IMR-90 (cell line): Measurements from ENCODE around the gene WWC1. TPM values are rescaled to one million over a fixed set of nuclear protein-coding genes. Genes with fewer than 3 reads are reported as not detected.
A peak's percentile ranks its signal among the peaks of the same experiment; 100 is the strongest.

Experiments used
- ATAC-seq: fragments of 200-7000 bp; cut with Tn5 transposase; 2 replicates; pipeline ENCODE4 v1.9.1; 2020; ENCODE audit warnings: low read depth, mild to moderate bottlenecking, moderate library complexity
- BruUV-seq: library from RNA; stranded (reverse); fragments of 400-500 nt; replicated peaks from 2 replicates; lab custom pipeline; 2021; lab: Mats Ljungman, UMichigan
- CTCF ChIA-PET: fragments of 300-600 bp; formaldehyde crosslinking; extraction: SDS; loops from one replicate; lab custom pipeline; 2021; ENCODE audit warnings: antibody characterized with exemption; lab: Yijun Ruan, JAX
- POLR2A ChIA-PET: fragments of 300-600 bp; sonication (Branson Sonifier 250); formaldehyde crosslinking; loops from one replicate; lab custom pipeline; 2022; ENCODE audit warnings: antibody characterized with exemption; ENCODE audit not compliant: unreplicated experiment; lab: Charles Lee
- DNase-seq: peaks from one replicate; pipeline ENCODE4 v3.0.0; 2013
- H2AFZ ChIP-seq: replicated peaks from 2 replicates; pipeline ENCODE3; 2013; ENCODE audit warnings: low read length, mild to moderate bottlenecking; ENCODE audit not compliant: poor library complexity
- H2AK5ac ChIP-seq: 2 replicates; pipeline ENCODE4 v1.6.1; 2013; ENCODE audit warnings: low read depth, low read length, inconsistent platforms
- H2AK9ac ChIP-seq: replicated peaks from 2 replicates; pipeline ENCODE3; 2013; ENCODE audit warnings: mild to moderate bottlenecking, low read depth, low read length, moderate library complexity; ENCODE audit not compliant: poor library complexity
- H2BK120ac ChIP-seq: 2 replicates; pipeline ENCODE4 v1.6.1; 2013; ENCODE audit warnings: low read depth, low read length, inconsistent platforms
- H2BK15ac ChIP-seq: 3 replicates; pipeline ENCODE4 v1.6.1; 2013; ENCODE audit warnings: low read depth, low read length, inconsistent platforms
- H2BK20ac ChIP-seq: 2 replicates; pipeline ENCODE4 v1.6.1; 2013; ENCODE audit warnings: low read depth, mild to moderate bottlenecking, inconsistent platforms, low read length, moderate library complexity
- H2BK5ac ChIP-seq: 2 replicates; pipeline ENCODE4 v1.6.1; 2013; ENCODE audit warnings: mild to moderate bottlenecking, low read depth, low read length, inconsistent platforms; ENCODE audit not compliant: poor library complexity, severe bottlenecking
- H3K14ac ChIP-seq: replicated peaks from 2 replicates; pipeline ENCODE4 v1.6.1; 2013; ENCODE audit warnings: low read depth, low read length, inconsistent platforms
- H3K18ac ChIP-seq: 2 replicates; pipeline ENCODE4 v1.6.1; 2013; ENCODE audit warnings: low read depth, low read length, control low read depth
- H3K23ac ChIP-seq: 2 replicates; pipeline ENCODE4 v1.6.1; 2013; ENCODE audit warnings: low read depth, low read length, inconsistent platforms
- H3K27ac ChIP-seq: 2 replicates; pipeline ENCODE4 v1.5.1; 2013; ENCODE audit warnings: mild to moderate bottlenecking, control low read depth, low read length; ENCODE audit not compliant: insufficient read depth
- H3K27me3 ChIP-seq: 2 replicates; pipeline ENCODE4 v1.6.1; 2013; ENCODE audit warnings: low read length; ENCODE audit not compliant: control insufficient read depth, insufficient read depth
- H3K36me3 ChIP-seq: 2 replicates; pipeline ENCODE4 v1.6.1; 2013; ENCODE audit warnings: low read length, mixed read lengths; ENCODE audit not compliant: control insufficient read depth, insufficient read depth
- H3K4ac ChIP-seq: 2 replicates; pipeline ENCODE4 v1.6.1; 2013; ENCODE audit warnings: low read depth, low read length, inconsistent platforms
- H3K4me1 ChIP-seq: 2 replicates; pipeline ENCODE4 v1.6.1; 2013; ENCODE audit warnings: low read length, mixed read lengths; ENCODE audit not compliant: control insufficient read depth, insufficient read depth
- H3K4me2 ChIP-seq: 2 replicates; pipeline ENCODE4 v1.6.1; 2013; ENCODE audit warnings: low read depth, mild to moderate bottlenecking, control low read depth, low read length, moderate library complexity
- H3K4me3 ChIP-seq: 2 replicates; pipeline ENCODE4 v1.5.1; 2013; ENCODE audit warnings: low read depth, mild to moderate bottlenecking, control low read depth, low read length, moderate library complexity; ENCODE audit not compliant: insufficient read depth
- H3K56ac ChIP-seq: 2 replicates; pipeline ENCODE4 v1.6.1; 2013; ENCODE audit warnings: low read length, inconsistent platforms; ENCODE audit not compliant: insufficient read depth; ENCODE audit errors: extremely low read depth
- H3K79me1 ChIP-seq, 2 experiments: 2 replicates each; pipeline ENCODE4 v1.6.1; 2013; ENCODE audit warnings: low read length in 2 of 2, inconsistent platforms in 1 of 2, low read depth in 1 of 2
- H3K9ac ChIP-seq: 2 replicates; pipeline ENCODE4 v1.6.1; 2013; ENCODE audit warnings: low read depth, low read length, control low read depth
- H3K9me1 ChIP-seq: 2 replicates; pipeline ENCODE4 v1.6.1; 2013; ENCODE audit warnings: low read length, inconsistent platforms; ENCODE audit not compliant: insufficient read depth
- H3K9me3 ChIP-seq: 2 replicates; pipeline ENCODE4 v1.6.1; 2013; ENCODE audit warnings: low read length; ENCODE audit not compliant: control insufficient read depth, insufficient read depth
- H4K20me1 ChIP-seq: 2 replicates; pipeline ENCODE4 v1.6.1; 2013; ENCODE audit warnings: low read length, inconsistent platforms; ENCODE audit not compliant: insufficient read depth
- H4K5ac ChIP-seq: 2 replicates; pipeline ENCODE4 v1.6.1; 2013; ENCODE audit warnings: mild to moderate bottlenecking, low read depth, low read length, control low read depth
- H4K8ac ChIP-seq, 2 experiments: 2 replicates each; pipeline ENCODE4 v1.6.1; 2013; ENCODE audit warnings: low read depth in 2 of 2, low read length in 2 of 2, control low read depth in 1 of 2, inconsistent platforms in 1 of 2
- H4K91ac ChIP-seq: 2 replicates; pipeline ENCODE4 v1.6.1; 2013; ENCODE audit warnings: low read depth, low read length, inconsistent platforms; ENCODE audit not compliant: insufficient read depth
- CHD1 ChIP-seq: IDR thresholded peaks from 2 replicates; pipeline ENCODE4 v1.6.1; 2012; ENCODE audit warnings: low read depth, low read length, improper control_type of control experiment
- WGBS, 2 experiments: methylation state at CpG; one replicate each; pipeline versions ENCODE4 v1.1.5 to v1.1.7; 2013; ENCODE audit warnings: missing lambda C conversion rate in 2 of 2; ENCODE audit not compliant: insufficient read length in 1 of 2; ENCODE audit errors: extremely low coverage in 2 of 2; 5-methylcytosine and 5-hydroxymethylcytosine counted together
- dilution Hi-C: fragments of 300-500 bp; cut with HindIII; formaldehyde crosslinking; loops from one replicate; pipeline ENCODE4 v1.14.3; 2018; ENCODE audit warnings: low sequenced_read_pairs; ENCODE audit not compliant: unreplicated experiment
- in situ Hi-C: fragments of 300-500 bp; cut with MboI; formaldehyde crosslinking; loops from 3 replicates; pipeline ENCODE4 v1.14.3; 2019; ENCODE audit warnings: low sequenced_read_pairs, inconsistent platforms, mixed read lengths
- intact Hi-C: fragments of 100-400 bp; cut with micrococcal nuclease; formaldehyde crosslinking; loops from 2 replicates; pipeline ENCODE4 v1.10.0; 2022
- polyA plus RNA-seq, 3 experiments: library from polyadenylated mRNA; depleted of rRNA; stranded (reverse); fragments of >200 nt; gene quantifications; 2 replicates each; pipeline ENCODE4 v1.2.3, GENCODE V29; 2012; ENCODE audit warnings: low replicate concordance in 1 of 3
- total RNA-seq: library from RNA; depleted of rRNA; stranded (reverse); fragments of >200 nt; gene quantifications from 2 replicates; pipeline ENCODE4 v1.2.3, GENCODE V29; 2012
- TF ChIP-seq, protein P1 (sequence below): fragments of 150-350 bp; IDR thresholded peaks from 2 replicates; pipeline ENCODE4 v1.6.1; 2016; ENCODE audit warnings: low read depth, mild to moderate bottlenecking, low read length, moderate library complexity, borderline replicate concordance

WWC1 gene
- total and polyA plus RNA-seq, 2 of the 4 experiments (the other 2 are of a cell fraction), result 9.1 to 10.3 TPM

DNA sequence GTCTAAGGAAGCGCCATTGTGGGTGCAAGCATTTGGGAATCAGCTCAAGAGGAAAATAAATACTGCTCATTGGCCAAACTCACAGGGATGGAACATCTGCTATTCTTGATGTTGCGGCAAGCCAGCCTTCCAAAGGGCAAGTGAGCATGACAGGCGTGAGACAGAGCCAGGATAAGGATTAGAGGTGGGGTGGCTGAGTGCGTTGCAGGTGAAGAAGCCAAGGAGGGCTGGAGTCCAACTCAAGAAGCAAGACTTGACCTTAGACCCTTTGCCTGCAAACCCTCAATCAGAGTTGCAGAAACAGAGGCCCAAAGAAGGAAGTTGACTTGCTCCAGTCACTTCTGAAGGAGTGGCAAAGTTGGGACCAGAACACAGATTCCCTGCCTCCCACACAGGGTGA, 79.4 kb downstream of the WWC1 start:
- H3K9me1 ChIP-seq, result 0 out of 2 replicates have a peak, but pooled peaks cover 4% of the 10 kb centered on the region
- POLR2A ChIA-PET, result no interaction called here
- H2BK120ac ChIP-seq, result no peak overlapping the region
- no peak overlapping the region for H2BK20ac ChIP-seq
- H3K27me3 ChIP-seq, result no peaks in the 10 kb centered on the region
- H2BK15ac ChIP-seq, result no peak overlapping the region
- dilution Hi-C loops (no loop called here), intact Hi-C loops (no loop called here), in situ Hi-C loops (no loop called here)
- no peaks in the 10 kb centered on the region for H3K9me3 ChIP-seq
- TF ChIP-seq, protein P1, sequence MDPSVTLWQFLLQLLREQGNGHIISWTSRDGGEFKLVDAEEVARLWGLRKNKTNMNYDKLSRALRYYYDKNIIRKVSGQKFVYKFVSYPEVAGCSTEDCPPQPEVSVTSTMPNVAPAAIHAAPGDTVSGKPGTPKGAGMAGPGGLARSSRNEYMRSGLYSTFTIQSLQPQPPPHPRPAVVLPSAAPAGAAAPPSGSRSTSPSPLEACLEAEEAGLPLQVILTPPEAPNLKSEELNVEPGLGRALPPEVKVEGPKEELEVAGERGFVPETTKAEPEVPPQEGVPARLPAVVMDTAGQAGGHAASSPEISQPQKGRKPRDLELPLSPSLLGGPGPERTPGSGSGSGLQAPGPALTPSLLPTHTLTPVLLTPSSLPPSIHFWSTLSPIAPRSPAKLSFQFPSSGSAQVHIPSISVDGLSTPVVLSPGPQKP, result no peak
- no peak for TF ChIP-seq CHD1
- no peak overlapping the region for H3K23ac ChIP-seq
- H3K4me1 ChIP-seq, result peaks cover 4% of the 10 kb centered on the region
- no peak overlapping the region for H3K9ac ChIP-seq
- no peak overlapping the region for H3K14ac ChIP-seq
- CTCF ChIA-PET, result no interaction called here
- no peaks in the 10 kb centered on the region for H3K36me3 ChIP-seq
- no peak overlapping the region for H4K8ac ChIP-seq
- no peak for ATAC-seq
- H2AK9ac ChIP-seq, result no peak overlapping the region
- WGBS, 2 experiments, result 93% methylated on average over 3 of the region's 4 CpGs; no CpG with 5 or more reads in 1 of the 2 experiments
- no peak overlapping the region for H3K18ac ChIP-seq
- no peak overlapping the region for H3K4me2 ChIP-seq
- no peak overlapping the region for H2AFZ ChIP-seq
- BruUV-seq, result no TSS peak
- H3K27ac ChIP-seq, result no peak overlapping the region
- no peak overlapping the region for H4K5ac ChIP-seq
- H2BK5ac ChIP-seq, result no peak overlapping the region
- no peak for DNase-seq
- H3K56ac ChIP-seq, result no peak overlapping the region
- no peaks in the 10 kb centered on the region for H4K20me1 ChIP-seq
- H3K79me1 ChIP-seq, result peaks cover 0 to 3% of the 10 kb centered on the region in 2 experiments; a peak in 2 of 4 replicates
- no peak overlapping the region for H3K4ac ChIP-seq
- no peak overlapping the region for H4K91ac ChIP-seq
- no peak overlapping the region for H3K4me3 ChIP-seq
- 0 out of 2 replicates have a peak overlapping the region, but pooled peaks have one; percentile 2 for H2AK5ac ChIP-seq
